Measurements from ENCODE around the gene EXOC6B.

Gene EXOC6B

DNA sequence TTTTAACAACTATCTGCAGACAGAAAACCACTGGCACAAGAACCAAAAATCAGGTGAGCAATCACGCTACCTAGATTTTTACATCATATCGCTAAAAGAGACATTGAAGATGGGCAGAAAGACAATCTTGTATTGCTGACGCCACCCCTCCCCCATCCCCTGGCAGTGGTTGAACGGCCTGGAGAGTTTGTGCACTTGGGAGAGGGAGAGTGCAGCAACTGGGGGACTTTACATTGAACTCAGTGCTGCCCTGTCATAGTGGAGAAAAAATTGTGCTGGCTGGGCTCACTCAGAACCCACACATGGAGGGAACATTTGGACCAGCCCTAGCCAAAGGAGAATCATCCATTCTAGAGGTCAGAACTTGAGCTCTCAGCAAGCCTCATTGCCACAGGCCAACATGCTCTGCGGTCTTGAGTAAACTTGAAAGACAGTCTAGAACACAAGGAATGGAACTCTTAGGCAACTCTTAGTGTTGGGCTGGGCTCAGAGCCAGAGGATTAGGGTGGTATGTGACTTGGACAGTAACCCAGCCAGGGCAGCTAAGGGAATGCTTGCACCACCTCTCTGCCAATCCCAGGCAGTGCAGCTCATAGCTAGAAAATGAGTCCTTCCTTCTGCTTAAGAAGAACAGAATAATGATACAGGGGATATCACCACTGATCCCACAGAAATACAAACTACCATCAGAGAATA, 458.2 kb downstream of the EXOC6B start:
- no peak for DNase-seq (ENCODE audit: low read depth in 3 of 3)

DNA sequence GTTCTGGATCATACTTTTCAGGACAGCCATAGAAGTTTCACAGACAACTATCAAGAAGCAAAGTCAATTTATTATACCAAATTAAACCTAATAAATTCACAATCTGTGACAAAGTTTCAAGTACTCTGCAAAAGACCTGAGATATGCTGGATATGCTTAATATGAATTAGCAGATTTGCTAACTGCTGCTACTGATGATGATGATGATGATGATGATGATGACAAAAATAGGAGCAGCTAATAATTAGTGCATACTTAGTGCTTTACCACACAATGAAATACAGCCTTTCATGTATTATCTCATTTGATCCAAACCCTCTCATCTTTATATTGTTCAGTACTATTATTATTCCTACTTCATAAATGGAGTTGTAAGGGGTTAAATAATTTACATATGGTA, 462.4 kb downstream of the EXOC6B start:
- no peak for DNase-seq (ENCODE audit: low read depth in 3 of 3)

DNA sequence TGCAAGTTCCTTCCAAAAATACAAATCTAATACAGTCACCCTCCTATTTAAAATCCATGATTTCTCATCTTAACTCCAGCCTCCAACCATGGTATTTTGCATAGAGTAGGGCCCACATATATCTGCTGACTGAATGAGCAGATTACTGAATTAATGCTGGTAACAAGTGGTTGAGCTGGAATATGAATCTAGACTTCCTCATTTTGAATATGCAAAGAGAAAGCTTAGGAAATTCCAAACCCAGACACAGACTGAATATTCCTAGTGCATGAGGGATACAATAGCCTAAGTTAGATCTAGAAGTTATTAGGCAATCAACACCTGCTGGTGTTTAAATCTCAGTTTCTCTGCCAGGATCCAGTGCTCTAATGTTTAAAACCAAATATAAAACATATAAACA, 463.1 kb downstream of the EXOC6B start:
- no peak for DNase-seq (ENCODE audit: low read depth in 3 of 3)

DNA sequence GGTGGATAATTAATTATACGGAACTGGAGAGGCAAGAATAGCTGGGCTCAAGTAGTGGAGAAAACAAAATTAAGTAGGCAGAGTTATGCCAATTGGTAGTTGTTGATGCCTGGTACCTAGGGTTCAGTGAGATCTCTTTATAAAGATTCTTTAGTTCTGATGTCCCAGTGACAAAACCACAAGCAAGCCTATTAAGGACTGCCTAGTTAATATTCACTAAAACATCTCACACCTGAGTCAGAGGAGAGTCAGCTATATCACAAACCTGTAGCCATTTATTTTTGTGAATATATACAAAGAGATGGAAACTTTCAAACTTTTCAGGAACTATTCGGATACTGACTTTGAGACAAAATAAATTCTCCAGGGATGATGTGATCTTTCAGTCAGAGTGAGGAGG, 464.3 kb downstream of the EXOC6B start:
- no peak for DNase-seq (ENCODE audit: low read depth in 3 of 3)

DNA sequence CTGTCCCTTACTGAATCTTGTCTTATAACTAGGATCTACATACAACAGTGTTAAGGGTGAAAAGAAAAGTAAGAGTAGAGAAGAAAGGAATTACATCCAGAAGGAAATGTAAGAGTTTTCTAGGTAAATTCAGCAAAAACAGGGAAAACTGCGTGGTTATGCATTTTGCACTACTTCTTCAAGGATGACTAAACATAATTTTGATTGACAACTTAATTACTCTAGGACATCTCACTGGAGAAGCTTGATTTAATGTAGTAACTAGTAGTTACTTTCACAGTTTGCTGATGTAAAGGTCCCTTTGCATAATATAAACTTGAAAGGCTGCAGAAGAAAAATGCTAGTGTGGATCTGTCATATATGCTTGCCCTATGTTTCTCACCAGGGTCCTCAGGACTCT, 464.8 kb downstream of the EXOC6B start:
- no peak for DNase-seq (ENCODE audit: low read depth in 3 of 3)

DNA sequence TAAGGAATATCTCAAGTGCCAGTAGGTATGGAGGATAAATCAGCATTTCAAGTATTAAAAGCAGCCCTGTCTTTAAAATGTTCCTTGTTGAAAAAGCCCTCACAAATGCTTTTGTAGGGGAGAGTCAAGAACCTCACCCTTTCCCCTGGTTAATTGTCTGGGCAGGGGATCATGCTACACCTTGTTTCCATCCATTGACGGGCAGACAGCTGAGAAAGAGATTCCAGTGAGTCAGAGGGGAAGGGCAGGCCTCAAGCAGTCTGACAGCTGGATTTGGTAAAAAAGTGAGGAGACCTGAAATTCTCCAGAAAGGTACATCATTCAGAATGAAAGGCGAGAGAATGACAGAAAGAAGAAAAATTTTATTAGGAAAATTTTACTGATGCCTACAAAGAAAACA, 475.0 kb downstream of the EXOC6B start:
- no peak for DNase-seq (ENCODE audit: low read depth in 3 of 3)

DNA sequence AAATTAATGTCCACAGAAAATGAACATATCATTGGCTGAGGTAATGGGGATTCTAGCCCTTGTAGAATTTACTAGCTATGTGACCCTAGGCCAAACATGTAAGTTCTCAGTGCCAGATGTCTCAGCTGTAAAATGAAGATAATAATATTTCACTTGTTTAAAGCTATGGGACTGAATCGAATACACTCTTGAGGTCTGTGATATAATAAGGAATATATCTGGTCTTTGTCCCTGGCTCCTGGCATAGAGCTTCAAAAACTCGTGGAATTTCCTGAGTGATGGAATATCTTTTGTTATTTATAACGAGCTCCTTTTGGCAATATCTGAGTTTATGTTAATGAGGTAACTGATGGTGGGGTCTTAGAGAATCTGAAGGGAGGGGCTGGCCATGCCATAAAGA, 476.8 kb downstream of the EXOC6B start:
- DNase-seq (ENCODE audit: low read depth in 3 of 3), result no peak

DNA sequence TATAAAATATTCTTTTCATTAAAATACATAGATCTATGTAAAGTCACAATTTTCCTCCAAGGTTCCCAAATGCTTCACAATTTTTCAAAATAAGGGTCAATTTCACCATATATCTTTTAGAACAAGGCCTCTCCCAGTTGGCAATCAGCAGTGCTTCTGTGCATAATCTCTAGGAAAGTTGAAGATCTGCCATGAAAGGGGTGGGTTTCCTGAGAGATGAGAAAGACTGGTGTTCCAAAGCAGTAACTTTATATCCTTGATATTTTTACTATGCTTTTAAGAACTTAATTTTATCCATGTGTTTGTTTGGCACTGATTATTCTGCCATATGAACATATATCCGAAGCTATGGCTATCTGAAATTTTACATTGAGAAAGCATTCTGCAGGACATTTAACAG, 478.8 kb downstream of the EXOC6B start:
- no peak for DNase-seq (ENCODE audit: low read depth in 3 of 3)

DNA sequence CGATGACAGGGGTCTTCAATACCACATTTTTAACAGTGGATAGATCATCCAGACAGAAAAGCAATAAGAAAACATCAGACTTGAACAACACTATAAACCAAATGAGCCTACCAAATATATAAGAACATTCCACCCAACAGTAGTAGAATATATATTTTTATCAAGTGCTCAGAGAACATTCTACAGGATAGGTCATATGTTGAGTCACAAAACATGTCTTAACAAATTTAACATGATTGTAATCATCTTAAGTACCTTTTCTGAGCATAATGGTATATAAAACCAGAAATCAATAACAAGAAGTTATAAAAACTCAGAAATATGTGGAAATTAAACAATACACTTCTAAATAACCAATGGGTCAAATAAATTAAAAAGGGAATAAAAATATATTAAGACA, 484.2 kb downstream of the EXOC6B start:
- no peak for DNase-seq (ENCODE audit: low read depth in 3 of 3)

DNA sequence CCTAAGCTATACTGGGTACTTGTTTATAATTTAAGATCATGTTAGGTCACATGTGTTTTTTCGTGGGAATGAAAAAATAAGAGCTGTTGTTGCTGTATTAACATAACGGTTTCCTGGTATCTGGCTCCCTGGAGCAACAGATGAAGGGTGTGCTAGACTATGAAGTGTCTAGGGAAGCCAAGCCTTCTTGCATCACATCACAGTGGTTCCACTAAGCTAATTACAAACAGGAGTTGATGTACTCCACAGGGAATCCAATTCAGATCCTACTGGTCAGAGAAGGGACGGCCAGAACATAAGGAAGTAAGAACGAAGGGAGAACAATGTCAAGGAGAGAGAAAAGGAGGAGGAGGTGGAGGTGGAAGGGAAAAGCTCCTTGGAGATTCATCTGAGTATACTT, 485.2 kb downstream of the EXOC6B start:
- no peak for DNase-seq (ENCODE audit: low read depth in 3 of 3)

DNA sequence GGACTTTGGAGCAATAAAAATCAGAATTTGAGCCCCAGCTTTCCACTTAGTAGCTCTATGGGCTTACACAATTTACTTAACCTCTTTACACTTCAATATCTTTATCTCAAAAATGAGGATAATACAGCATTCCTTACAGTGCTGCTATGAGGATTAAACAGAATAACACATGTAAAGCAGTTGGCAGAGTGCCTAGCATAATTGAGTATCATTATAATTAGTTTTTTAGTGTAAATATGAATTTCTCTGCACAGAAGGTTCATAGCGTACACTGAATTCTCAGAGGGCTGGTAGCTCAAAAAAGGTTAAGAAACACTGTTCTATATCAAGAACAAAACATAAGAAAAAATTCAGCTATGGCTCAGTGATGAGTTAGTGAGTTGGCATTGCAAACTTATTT, 487.8 kb downstream of the EXOC6B start:
- DNase-seq (ENCODE audit: low read depth in 3 of 3), result no peak

DNA sequence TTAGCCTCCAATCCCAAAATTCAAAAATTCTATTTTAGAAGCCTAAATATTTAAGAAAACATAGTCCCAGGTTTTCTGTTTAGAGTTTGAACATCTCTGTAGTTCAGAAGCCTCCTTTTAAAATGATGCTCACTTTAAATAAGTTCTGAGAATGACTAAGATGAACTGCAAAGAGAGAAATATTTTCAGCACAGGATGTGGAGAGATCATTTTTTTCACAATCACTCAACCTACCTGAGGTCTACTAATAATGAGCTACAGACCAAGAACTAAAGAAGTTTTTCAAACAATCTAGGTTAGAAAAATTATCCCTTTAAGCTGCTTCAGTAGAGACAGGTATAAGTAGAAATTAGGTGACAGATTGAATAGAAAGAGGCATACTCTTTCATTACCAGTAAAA, 493.1 kb downstream of the EXOC6B start:
- no peak for DNase-seq (ENCODE audit: low read depth in 3 of 3)

DNA sequence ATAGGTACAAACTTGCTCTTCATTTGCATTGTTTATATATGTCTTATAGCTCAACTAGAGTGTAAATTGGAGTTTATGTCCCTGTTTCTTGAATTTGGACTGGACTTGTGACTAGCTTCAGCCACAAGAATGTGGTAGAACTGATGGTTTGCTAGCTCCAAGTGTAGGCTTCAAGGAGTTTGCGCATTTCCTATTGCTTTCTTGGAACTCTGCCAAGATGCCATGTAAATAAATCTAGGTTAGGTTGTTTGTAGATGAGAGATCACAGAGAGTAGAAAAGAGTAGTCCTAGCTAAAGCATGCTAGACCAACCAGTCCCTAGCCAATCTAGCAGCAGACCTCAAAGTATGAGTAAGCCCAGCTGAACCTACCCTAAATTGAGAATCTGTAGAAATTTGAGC, 495.2 kb downstream of the EXOC6B start:
- DNase-seq (ENCODE audit: low read depth in 3 of 3), result no peak

DNA sequence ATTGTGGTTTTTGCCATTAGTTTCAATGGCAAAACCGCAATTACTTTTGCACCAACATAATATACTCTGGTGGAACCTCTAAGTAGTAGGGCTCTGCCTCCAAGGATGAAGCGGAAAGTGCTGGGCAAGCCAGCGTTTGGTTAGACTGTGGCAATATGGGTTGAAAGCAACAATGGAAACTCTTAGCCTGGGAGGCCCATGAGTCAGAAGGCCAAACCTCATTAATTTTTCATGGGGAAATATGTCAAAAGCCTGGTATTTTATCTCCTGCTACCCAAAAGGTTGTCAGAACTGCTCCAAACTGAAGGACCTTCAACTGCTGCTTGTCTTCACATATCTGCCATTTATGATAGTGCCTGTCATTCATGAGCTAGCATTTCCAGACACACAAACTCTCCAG, 499.1 kb downstream of the EXOC6B start:
- no peak for DNase-seq (ENCODE audit: low read depth in 3 of 3)

DNA sequence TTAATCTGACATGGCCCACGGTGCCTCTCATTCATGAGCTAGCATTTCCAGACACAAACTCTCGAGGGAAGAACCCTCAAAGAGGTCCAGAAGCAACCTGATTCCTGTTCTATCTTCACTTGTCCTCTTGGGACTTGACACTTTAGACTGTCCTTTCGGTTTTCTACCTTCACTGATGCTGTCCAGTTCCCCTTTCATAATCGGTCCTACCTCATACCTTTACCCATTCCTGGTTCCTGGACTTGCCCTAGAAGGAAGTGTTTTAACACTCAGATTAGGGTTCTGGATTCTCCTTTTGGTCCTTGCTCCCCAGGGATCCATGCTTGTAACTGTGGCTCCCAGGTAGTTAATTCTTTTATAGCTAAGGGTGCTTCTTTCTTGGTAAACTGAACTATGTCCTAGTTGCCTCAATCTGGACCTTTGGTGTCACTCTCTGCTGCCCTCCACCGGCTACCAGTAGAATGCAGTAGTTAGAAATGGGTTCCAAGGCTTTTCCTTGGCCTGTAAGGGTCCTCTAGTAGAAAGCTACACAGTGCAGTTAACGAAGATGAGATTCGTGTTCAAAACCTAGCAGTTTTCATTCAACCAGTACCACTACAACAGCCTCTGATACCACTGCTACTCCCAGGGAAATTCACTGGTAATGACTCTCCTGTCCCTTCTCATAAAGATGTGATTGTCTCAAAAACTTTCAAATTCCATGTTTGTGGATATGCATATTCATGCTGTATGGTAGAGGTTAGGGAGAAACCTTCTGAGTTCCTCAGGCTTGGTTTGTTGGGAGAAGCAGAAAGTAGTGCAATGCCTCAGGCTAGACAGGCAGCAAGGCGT, 500.0 kb downstream of the EXOC6B start:
- DNase-seq (ENCODE audit: low read depth in 3 of 3), result peak in 1 of 3 donors; percentile 3

DNA sequence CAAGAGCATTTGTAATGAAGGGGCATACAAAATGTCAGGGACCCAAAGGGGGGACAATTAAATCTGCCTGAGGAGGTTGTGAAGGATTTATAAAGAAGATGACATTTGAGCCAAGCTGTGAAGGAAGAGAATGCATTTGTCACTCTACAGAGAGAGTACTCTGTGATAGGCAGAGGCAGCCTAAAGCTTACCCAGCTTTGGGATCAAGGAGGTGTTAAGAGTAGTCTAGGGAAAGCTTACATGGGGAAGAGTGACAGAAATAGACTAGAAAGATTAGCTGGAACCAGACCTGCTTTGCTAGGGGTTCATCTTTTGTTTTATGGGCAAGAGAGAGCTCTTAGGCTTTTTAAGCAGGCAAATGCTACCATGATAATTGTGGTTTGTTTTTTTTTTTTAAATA, 509.1 kb downstream of the EXOC6B start:
- DNase-seq (ENCODE audit: low read depth in 3 of 3), result no peak

DNA sequence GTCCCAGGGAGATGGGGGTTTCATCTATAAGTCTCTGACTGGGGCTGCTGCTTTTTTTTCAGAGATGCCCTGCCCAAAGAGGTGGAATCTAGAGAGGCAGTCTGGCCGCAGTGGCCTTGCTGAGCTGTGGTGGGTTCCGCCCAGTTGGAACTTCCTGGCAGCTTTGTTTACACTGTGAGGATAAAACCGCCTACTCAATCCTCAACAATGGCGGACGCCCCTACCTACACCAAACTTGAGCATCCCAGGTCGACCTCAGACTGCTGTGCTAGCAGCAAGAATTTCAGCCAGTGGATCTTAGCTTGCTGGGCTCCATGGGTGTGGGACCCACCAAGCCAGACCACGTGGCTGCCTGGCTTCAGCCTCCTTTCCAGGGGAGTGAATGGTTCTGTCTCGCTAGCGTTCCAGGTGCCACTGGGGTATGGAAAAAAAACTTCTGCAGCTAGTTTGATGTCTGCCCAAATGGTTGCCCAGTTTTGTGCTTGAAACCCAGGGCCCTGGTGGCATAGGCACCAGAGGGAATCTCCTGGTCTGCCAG, 525.6 kb downstream of the EXOC6B start:
- no peak for DNase-seq (ENCODE audit: low read depth in 3 of 3)

DNA sequence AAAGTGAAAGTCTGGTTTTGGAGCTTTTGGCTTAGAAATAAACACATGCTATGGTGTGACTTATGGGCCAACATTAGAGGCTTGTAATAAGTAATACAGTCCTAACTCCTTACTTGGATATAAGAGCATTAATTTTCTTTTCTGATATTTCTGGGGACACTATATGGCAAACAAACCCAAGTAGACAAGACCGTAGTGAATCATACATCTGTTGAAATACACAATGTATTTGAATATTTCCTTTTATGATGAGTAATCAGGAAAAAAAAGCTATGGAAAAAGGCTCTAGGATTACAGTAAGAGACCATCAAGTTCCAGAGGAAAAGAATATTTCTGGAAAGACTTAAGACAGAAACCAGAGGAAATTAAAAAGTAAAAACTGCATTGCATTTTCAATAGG, 532.2 kb downstream of the EXOC6B start:
- no peak for DNase-seq (ENCODE audit: low read depth in 3 of 3)

DNA sequence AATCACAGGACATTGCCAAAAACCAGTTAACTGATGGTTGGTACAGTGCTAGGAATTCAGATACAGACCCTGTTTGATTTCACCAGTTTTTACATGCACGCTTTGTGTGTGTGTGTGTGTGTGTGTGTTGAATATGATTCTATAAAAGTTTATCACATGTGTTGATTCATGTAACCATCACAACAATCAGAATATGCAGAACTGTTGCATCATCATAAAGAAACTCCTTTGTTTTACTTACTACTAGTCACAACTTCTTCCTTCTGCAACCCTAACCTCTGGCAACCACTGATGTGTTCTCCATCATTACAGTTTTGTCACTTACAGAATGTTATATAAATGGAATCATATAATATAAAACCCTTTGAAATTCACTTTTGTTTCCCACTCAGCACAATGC, 533.4 kb downstream of the EXOC6B start:
- DNase-seq (ENCODE audit: low read depth in 3 of 3), result no peak

DNA sequence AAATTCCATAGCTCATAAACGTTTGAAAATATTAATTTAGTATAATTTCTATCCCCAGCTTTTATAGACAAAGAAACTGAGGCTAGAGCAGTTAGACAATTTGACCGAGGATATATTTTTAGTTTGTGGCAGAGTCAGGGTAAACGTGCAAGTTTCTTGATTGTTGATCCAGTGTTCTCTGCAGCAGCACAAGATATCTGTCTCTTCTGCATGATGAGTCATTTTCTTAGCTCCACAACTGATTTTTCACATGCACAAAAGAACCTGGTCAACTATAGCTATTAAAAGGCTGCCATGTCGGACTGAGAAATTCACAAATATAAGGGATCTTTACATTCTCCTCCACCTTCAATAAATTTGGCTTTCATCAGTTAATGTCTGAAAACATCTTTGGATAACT, 534.8 kb downstream of the EXOC6B start:
- DNase-seq (ENCODE audit: low read depth in 3 of 3), result no peak

DNA sequence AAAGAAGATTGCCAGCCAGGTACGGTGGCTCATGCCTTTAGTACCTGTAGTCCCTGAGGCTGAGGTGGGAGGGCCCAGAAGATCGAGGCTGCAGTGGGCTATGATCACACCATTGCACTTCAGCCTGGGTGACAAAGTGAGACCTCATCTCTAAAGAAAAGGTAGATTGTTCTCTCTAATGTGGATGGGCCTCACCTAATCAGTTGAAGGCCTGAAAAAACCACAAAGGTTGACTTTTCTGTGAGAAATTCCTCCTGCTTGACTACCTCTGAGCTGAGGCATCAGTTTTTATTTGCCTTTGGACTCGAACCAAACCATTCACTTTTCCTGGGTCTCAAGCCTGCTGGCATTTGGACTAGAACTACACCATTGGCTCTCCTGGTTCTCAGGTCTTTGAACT, 536.1 kb downstream of the EXOC6B start:
- no peak for DNase-seq (ENCODE audit: low read depth in 3 of 3)

DNA sequence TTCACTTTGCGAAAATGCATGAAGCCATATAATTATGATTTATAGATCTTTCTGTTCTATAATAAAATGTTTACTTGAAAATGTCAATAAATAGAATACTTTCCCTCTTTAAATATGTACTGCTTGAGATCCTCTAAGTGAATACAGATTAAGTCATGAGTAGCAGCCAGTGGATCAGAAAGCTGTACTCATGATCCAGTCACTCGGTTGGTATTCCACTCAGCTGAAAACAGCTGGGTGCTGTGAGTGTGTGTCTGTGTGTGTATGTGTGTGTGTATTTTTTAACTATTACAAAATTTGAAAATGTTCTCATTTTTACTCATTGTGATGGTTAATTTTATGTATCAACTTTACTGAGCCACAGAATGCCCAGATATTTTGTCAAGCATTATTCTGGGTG, 536.5 kb downstream of the EXOC6B start:
- no peak for DNase-seq (ENCODE audit: low read depth in 3 of 3)

DNA sequence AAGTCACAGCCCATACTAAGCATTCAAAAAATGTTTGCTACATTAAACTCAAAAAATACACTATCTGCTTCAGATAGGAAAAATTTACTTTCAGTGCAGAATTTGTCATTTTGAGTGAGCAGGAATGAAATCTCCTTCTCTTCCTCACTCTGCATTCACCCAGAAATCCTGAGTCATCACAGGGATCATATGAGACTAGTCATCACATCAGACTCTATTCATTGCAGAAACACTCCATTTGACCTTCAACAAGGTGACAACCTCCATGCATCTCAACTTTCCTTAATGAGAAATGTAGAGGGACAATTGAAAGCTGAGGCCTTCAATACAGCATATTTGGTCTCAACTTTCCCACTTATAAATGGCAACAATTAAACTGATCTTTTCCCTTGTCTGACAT, 547.8 kb downstream of the EXOC6B start:
- no peak for DNase-seq (ENCODE audit: low read depth in 3 of 3)
